SJSA1 (cell line): ENCODE results near the gene SH3BP5L. TPM values are rescaled to one million over a fixed set of nuclear protein-coding genes. Genes with fewer than 3 reads are reported as not detected.
"Not testable (repeated sequence)": the region's sequence is repeated elsewhere in the genome, so short reads cannot be mapped to it uniquely, and the experiment has no call there.

Experiments used
- DNase-seq, 2 experiments: peaks; one replicate each; pipeline ENCODE4 v3.0.0-alpha.2; 2015 to 2020; ENCODE audit warnings: low spot score in 2 of 2, low read depth in 1 of 2
- H3K27ac ChIP-seq: fragments of 250-450 bp; sonication (Bioruptor Pico); 2 replicates; pipeline ENCODE4 v1.5.1; 2020; ENCODE audit warnings: mild to moderate bottlenecking, moderate library complexity
- H3K27me3 ChIP-seq: fragments of 250-450 bp; sonication (Bioruptor Pico); replicated peaks from 2 replicates; pipeline ENCODE4 v1.5.1; 2020; ENCODE audit warnings: mild to moderate bottlenecking, moderate library complexity
- H3K36me3 ChIP-seq: fragments of 250-450 bp; sonication (Bioruptor Pico); 2 replicates; pipeline ENCODE4 v1.5.1; 2020; ENCODE audit warnings: mild to moderate bottlenecking
- H3K4me1 ChIP-seq: fragments of 250-450 bp; sonication (Bioruptor Pico); replicated peaks from 2 replicates; pipeline ENCODE4 v1.6.1; 2021; ENCODE audit warnings: mild to moderate bottlenecking
- H3K4me3 ChIP-seq: fragments of 250-450 bp; sonication (Bioruptor Pico); 2 replicates; pipeline ENCODE4 v1.5.1; 2020; ENCODE audit warnings: mild to moderate bottlenecking
- H3K9me3 ChIP-seq: fragments of 250-450 bp; sonication (Bioruptor Pico); replicated peaks from 2 replicates; pipeline ENCODE4 v1.5.1; 2020; ENCODE audit warnings: mild to moderate bottlenecking
- total RNA-seq: library from RNA; depleted of rRNA; stranded (reverse); fragments of >200 nt; shearing (Covaris generic); gene quantifications from 2 replicates; pipeline ENCODE4 v1.2.3, GENCODE V29; 2014

The SH3BP5L gene
- total RNA-seq, 1 experiment from 2014 or later = 26.1 TPM

DNA sequence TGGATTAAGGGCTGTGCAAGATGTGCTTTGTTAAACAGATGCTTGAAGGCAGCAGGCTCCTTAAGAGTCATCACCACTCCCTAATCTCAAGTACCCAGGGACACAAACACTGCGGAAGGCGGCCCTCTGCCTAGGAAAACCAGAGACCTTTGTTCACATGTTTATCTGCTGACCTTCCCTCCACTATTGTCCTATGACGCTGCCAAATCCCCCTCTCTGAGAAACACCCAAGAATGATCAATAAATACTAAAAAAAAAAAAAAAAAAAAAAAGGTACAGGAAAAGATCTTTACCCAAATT lies 5.0 kb upstream of the SH3BP5L start:
- not testable (repeated sequence) for H3K4me1 ChIP-seq, DNase-seq

DNA sequence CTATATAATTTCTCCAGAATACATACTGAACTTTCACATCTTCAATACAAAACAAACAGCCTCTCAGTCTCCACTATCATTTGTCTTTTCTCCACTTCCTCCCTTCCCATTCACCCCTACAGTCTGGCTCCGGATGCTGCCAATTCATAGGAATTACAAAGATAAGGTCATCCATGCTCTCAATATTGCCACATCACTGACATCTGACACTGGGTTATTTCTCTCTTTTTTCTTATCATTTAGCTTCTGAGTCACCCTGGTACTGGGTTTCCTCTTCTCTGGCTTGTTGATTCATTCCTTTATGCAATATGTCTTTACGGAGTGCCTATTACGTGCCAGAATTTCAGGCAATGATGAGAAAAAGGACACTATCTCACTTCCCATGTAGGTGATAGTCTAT lies 3.1 kb upstream of the SH3BP5L start:
- no peak for DNase-seq
- peaks cover 18% of the 10 kb centered on the region for H3K4me1 ChIP-seq
- no peak overlapping the region for H3K27ac ChIP-seq
- no peaks in the 10 kb centered on the region; the same call in 1 of the 2 replicates for H3K27me3 ChIP-seq
- H3K36me3 ChIP-seq = peaks cover 13% of the 10 kb centered on the region
- H3K9me3 ChIP-seq = no peaks in the 10 kb centered on the region; the same call in 1 of the 2 replicates
- H3K4me3 ChIP-seq = no peak overlapping the region

More for the DNA sequence above, 5.0 kb upstream of the SH3BP5L start:
- H3K9me3 ChIP-seq, H3K4me3 ChIP-seq, H3K27ac ChIP-seq, H3K27me3 ChIP-seq, H3K36me3 ChIP-seq: not testable (repeated sequence)

DNA sequence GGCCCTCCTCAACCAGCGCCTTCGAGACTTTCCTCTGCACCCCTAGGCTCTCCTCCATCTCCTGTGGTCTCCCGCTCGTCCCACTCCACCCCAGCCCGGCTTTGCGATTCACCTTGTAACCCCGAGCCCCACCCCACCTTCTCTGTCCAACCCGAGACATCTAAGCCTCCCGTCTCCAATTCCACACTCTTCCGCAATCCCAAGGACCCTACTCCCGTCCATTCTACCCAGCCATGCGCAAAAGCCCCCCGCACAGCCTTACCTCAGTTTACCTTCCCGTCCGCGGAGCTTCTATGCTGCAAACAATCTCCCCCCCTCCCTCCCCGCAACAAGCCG lies 174 bp downstream of the SH3BP5L start:
- no peak for DNase-seq
- H3K9me3 ChIP-seq = no peaks in the 10 kb centered on the region; the same call in 1 of the 2 replicates
- H3K36me3 ChIP-seq = peaks cover 36% of the 10 kb centered on the region
- peak overlapping the region; percentile 96 for H3K27ac ChIP-seq
- no peaks in the 10 kb centered on the region for H3K27me3 ChIP-seq
- peak overlapping the region; percentile 54 for H3K4me3 ChIP-seq
- peaks cover 52% of the 10 kb centered on the region for H3K4me1 ChIP-seq

DNA sequence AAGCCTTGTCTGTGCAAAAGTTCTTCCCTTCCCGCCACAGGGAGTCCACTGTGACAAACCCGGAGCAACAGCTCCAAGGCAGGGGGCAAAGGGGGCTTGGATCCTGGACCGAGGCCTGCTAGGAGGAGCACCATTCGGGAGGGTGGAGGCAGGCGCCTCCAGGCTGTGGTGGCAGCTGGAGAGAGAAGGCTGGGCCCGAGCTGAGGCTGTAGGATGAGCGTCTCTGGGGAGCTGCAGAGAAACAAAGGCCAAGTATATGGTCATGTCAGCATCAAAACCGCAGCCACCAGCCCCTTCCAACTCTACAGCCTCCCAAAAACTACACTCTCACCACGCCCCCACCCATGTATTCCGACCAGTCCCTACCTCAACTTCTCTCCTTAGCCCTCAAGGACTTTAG lies 579 bp downstream of the SH3BP5L start:
- DNase-seq = peak in 1 of 2 experiments; percentile 19
- Histone ChIP-seq H3K4me1 (peaks cover 56% of the 10 kb centered on the region), H3K27me3 (no peaks in the 10 kb centered on the region), H3K27ac (peak overlapping the region; percentile 96), H3K9me3 (no peaks in the 10 kb centered on the region; the same call in 1 of the 2 replicates), H3K36me3 (peaks cover 40% of the 10 kb centered on the region), H3K4me3 (peak overlapping the region; percentile 54)

DNA sequence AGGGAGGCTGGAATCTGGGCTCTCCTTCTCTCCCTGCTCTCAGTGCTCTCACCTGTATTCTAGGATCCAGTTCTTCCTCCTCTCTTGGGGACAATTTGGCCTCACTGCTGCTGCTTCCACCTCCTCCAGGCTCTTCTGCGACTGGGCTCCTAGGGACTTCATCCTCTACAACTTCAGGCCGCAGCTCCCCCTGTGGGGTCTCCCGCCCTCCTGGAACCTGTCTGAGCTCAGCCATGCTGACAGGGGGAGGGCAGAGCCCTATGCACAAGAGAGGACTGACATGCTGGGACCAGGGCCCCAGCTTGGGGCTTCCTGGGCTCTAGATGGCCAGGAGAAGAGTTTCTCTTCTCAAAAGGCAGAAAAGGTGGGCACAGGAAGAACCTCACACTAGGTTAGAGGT lies 1.0 kb downstream of the SH3BP5L start:
- no peaks in the 10 kb centered on the region for H3K27me3 ChIP-seq
- peaks cover 59% of the 10 kb centered on the region for H3K4me1 ChIP-seq
- peaks cover 44% of the 10 kb centered on the region for H3K36me3 ChIP-seq
- H3K9me3 ChIP-seq = no peaks in the 10 kb centered on the region; the same call in 1 of the 2 replicates
- peak overlapping the region; percentile 54 for H3K4me3 ChIP-seq
- peak overlapping the region; percentile 96 for H3K27ac ChIP-seq
- no peak for DNase-seq

DNA sequence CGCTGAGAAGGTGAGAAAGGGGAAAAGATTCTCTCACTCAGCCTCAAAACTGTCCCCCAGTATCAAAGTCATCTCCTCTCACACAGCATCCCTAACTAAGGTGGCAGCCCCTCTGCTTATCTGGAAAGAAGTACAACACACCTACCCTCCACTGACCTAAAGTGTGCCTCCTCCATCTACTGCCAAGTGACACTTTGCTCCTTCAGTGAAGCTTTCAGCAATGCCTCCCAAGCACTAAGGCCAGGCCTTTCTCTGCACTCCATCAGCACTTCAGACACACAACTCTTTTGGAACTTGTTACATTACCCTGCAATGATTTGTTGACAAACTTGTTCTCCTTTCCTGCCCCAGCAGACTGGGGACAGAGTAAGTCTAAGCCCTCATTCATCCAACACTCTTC lies 1.4 kb downstream of the SH3BP5L start:
- Histone ChIP-seq H3K9me3 (no peaks in the 10 kb centered on the region; the same call in 1 of the 2 replicates), H3K4me1 (peaks cover 59% of the 10 kb centered on the region), H3K4me3 (no peak overlapping the region), H3K36me3 (peaks cover 46% of the 10 kb centered on the region), H3K27ac (peak overlapping the region; percentile 96), H3K27me3 (no peaks in the 10 kb centered on the region)
- no peak for DNase-seq

DNA sequence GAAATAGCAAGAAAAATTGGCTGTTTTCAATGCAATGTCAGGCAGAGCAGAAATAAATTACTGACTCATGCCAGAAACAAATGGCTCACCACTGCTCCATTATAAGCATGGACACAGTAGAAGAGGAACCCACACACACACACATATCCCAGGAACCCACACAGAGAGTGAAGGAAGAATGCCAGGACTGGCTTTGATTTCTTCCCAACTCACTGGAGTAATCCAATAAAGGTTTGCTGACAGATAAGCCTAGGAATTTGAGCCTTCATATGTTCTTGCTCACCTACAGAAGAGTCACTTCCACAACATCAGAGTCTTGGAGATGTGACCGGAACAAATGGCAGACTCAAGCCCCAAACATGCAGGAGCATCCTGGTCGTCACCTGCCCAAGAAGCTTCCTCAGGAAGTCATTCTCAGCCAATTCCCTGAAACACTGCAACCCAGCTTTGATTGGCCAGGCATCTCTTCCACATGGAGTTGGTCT lies 2.2 kb downstream of the SH3BP5L start:
- Histone ChIP-seq H3K27me3 (no peaks in the 10 kb centered on the region), H3K4me1 (peaks cover 59% of the 10 kb centered on the region), H3K9me3 (no peaks in the 10 kb centered on the region; the same call in 1 of the 2 replicates), H3K27ac (peak overlapping the region; percentile 96), H3K4me3 (peak overlapping the region; percentile 14; the same call in 1 of the 2 replicates), H3K36me3 (peaks cover 53% of the 10 kb centered on the region)
- DNase-seq = peak; percentile 78 to 90

DNA sequence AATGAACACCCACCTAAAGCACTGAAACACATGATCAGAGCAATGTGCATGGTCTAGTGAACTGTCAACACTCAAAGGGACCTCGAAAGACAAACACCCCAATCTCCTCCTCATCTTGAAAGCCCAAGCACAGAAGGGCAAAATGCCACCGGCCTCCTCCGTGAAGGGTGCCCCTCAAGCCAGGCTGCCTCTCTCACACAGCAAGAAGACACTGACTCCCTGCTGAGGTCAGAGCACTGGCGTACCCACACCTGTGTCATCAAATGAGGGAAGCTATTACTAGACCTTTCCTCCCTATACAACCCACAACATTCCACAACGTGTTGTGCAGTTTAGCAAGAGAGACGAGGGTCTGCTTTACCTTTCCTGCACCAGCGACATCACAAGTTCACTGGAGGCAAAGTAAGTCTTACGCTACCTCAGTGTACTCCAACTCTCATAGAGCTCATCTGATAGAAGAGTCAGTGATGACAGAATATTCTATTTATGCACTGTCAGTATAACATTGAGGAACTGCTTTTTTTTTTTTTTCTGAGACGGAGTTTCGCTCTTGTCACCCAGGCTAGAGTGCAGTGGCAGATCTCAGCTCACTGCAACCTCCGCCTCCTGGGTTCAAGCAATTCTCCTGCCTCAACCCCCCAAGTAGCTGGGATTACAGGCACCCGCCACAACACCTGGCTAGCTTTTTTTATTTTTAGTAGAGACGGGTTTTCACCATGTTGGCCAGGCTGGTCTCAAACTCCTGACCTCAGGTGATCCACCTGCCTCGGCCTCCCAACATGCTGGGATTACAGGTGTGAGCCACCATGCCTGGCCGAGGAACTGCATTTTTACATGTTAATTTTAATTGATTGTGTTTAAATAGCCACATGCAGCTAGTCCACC lies 3.3 kb downstream of the SH3BP5L start:
- Histone ChIP-seq H3K9me3 (no peaks in the 10 kb centered on the region; the same call in 1 of the 2 replicates), H3K27me3 (no peaks in the 10 kb centered on the region), H3K36me3 (peaks cover 64% of the 10 kb centered on the region), H3K27ac (peak overlapping the region; percentile 96), H3K4me1 (peaks cover 59% of the 10 kb centered on the region), H3K4me3 (no peak overlapping the region; the same call in 1 of the 2 replicates)
- no peak for DNase-seq

DNA sequence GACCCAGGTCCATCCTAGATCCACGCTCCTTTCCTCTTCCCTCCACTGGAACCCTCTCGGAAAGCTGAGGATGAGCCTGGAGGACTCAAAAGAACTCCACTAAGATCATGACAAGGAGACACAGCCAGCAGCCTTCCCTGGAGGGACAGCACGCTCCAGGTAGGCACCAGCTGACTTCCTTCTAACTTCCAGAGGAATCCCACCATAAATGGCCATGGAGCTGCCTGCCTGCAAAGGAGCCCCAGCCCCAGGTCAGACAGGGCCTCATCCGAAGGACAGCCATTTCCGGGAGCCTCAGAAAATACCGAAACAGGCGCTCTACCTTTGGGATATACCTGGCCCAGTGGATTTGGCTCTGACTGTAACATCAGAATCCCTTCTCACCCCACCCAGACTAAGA lies 4.1 kb downstream of the SH3BP5L start:
- no peaks in the 10 kb centered on the region for H3K27me3 ChIP-seq
- peaks cover 54% of the 10 kb centered on the region for H3K4me1 ChIP-seq
- no peak overlapping the region for H3K4me3 ChIP-seq
- DNase-seq = no peak
- H3K36me3 ChIP-seq = peaks cover 71% of the 10 kb centered on the region
- H3K9me3 ChIP-seq = no peaks in the 10 kb centered on the region
- peak overlapping the region; percentile 96 for H3K27ac ChIP-seq

DNA sequence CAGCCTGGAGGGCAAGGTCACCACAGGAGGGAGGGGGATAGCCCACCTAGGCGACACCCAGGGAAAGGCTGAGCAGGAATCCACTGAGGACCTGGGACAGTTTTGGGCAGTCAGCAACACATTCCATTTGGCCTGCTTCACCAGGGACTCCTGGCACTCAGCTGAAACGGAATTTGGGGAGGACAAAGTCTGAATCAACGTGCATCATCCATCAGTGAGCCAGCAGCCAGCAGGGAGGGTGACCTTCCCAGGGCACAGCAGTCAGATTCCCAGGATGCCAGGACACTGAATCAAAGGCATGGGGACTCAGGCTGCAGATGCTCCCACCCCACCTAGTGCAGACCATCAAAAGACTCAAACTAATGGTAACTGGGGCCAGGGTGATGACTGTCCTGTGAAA lies 4.6 kb downstream of the SH3BP5L start:
- Histone ChIP-seq H3K36me3 (peaks cover 76% of the 10 kb centered on the region), H3K27me3 (no peaks in the 10 kb centered on the region), H3K27ac (peak overlapping the region; percentile 96), H3K4me3 (no peak overlapping the region), H3K4me1 (peaks cover 54% of the 10 kb centered on the region), H3K9me3 (no peaks in the 10 kb centered on the region)
- DNase-seq = peak; percentile 88 to 95

DNA sequence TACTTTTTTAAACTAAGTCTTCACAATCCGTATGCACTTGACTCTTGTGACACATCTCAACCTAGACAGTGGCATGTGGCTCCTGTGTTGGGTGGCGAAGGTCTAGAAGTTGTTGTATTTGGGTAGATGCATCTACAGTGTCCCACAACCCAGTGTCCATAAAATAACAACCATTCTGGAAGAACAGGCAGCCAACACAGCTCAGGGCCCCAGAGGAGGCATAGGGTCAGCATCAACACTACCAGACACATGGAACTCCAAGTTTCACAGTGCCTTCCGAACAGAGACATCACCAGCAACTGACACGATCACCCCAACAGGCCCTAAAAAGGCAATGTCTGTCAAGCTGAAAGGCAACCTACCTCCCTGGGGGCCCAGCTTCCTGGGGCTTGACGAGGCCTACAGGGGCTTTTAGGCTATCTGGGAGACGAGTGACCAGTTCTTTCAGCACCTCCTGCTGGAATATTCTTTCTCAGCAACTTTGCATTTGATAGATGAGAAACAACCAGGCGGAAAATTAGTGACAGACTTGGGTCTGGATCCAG lies 5.6 kb downstream of the SH3BP5L start:
- Histone ChIP-seq H3K27me3 (no peaks in the 10 kb centered on the region), H3K27ac (peak overlapping the region; percentile 87), H3K4me1 (peaks cover 53% of the 10 kb centered on the region), H3K4me3 (no peak overlapping the region), H3K9me3 (no peaks in the 10 kb centered on the region), H3K36me3 (peaks cover 86% of the 10 kb centered on the region)
- DNase-seq = no peak

DNA sequence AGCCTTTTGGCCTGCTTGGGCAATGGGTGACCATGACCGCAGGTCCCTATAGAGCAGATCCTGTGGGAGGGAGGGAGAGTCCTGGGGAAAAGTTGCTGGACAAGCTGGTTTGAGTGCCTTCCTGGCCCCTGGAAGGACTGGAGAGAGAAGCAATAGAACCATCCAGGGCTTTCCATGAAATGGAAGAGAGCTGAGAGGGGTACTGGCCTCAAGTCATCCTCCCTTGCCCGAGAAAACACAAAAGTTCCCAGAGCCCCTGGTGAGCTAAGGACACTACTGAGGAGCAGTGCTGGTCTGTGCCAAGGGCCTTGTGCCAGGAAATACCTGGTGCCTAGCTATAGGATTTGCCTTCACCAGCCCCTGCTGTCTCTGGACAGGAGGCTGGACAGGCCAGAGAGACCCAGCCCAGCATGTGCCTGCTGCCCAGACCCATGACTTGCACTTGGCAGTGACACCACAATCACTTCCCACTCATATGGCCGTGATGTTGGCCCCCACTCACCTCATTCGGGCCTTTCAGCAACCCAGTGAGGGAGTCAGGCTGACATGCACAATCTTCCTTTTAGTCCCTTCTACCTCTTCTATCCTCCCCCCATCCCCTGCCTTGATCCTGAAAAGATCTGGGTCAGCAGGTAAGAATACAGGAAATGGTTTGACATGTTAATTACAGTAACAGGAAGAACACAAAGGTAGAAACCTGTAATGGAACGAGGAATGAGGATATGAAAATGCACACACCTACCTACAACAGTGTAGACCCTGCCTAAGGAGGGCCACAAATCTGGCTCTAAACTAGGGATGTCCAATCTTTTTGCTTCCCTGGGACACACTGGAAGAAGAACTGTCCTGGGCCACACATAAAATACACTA lies 7.0 kb downstream of the SH3BP5L start:
- Histone ChIP-seq H3K36me3 (peaks cover 87% of the 10 kb centered on the region), H3K27ac (no peak overlapping the region), H3K4me3 (no peak overlapping the region)

DNA sequence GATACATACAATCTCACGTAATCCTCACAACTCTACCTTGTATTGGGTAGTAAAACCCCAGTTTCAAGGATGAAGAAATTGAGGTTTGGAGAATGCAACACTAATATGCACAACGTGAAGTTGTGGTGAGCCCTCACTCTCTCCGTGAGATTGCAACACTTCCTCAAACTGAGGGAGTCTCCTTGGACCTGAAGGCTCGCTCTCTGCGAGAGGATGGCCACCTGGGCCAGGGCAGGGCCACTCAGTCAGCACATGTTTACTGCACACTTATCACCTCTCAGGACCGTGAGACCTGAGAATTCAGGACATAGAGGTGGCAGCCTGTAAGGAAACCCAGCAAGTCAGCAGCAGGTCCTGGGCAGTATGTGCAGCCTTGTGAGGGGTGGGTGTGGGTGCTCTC lies 8.7 kb downstream of the SH3BP5L start:
- DNase-seq = peak in 1 of 2 experiments; percentile 17
- H3K4me3 ChIP-seq = no peak overlapping the region
- no peaks in the 10 kb centered on the region for H3K27me3 ChIP-seq
- H3K27ac ChIP-seq = no peak overlapping the region
- peaks cover 22% of the 10 kb centered on the region for H3K4me1 ChIP-seq
- H3K9me3 ChIP-seq = no peaks in the 10 kb centered on the region
- peaks cover 92% of the 10 kb centered on the region for H3K36me3 ChIP-seq

More for the DNA sequence above, 7.0 kb downstream of the SH3BP5L start:
- DNase-seq = no peak
- Histone ChIP-seq H3K9me3 (no peaks in the 10 kb centered on the region), H3K4me1 (peaks cover 39% of the 10 kb centered on the region), H3K27me3 (no peaks in the 10 kb centered on the region)
